T-helper 2 cell treated with Interferon-gamma antibody and Interleukin-4, amounts not matched to agents 100 ng/mL and 5 ng/mL, for 36 hours (primary cell): ENCODE data around the gene ZNF580. TPM values are rescaled to one million over a fixed set of nuclear protein-coding genes. Genes with fewer than 3 reads are reported as not detected.

Experiments used
- intact Hi-C: fragments of 100-400 bp; cut with micrococcal nuclease; formaldehyde crosslinking; loops from one replicate; pipeline ENCODE4 v1.15.1; 2023
- total RNA-seq: library from RNA; stranded (reverse); gene quantifications from 2 replicates; pipeline ENCODE4 v1.2.3, GENCODE V29; 2022

Gene ZNF580
- total RNA-seq, 1 donor from 2014 or later, result 30.8 TPM

DNA sequence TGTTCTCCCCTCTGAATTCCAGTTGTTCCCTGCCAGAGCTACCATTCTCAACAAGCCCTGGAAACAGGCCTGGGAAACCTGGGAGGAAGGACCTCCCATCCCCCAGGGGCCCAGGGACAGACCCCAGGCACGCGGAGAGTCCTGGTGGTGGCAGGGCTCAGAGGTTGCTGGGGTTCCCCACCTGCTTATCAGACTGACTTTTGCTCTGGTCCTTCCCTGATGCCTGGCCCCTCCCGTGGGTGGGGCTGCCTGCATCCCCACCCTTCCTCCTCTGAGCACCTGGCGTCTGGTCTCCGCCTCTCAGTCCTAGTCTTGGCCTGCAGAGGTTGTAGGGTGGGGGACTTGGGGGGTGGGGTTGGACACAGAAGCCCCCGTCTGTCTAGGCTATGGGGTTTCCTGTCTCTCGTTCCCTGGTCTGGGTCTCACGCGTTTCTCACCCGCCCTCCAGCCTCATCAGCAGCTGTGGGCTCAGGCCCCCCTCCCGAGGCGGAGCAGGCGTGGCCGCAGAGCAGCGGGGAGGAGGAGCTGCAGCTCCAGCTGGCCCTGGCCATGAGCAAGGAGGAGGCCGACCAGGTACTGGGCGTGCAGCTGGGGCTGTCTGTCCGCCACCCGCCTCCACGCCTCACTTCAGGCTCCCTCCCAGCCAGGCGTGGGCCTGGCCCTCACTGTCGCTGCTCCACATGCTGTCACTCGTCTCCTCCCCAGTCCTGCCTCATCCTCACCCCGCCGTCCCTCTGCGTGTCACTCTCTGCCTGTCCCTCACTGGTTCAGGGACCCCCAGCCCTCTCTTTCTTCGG is 47.8 kb downstream of the ZNF580 start:
- intact Hi-C loops, result no loop called here

DNA sequence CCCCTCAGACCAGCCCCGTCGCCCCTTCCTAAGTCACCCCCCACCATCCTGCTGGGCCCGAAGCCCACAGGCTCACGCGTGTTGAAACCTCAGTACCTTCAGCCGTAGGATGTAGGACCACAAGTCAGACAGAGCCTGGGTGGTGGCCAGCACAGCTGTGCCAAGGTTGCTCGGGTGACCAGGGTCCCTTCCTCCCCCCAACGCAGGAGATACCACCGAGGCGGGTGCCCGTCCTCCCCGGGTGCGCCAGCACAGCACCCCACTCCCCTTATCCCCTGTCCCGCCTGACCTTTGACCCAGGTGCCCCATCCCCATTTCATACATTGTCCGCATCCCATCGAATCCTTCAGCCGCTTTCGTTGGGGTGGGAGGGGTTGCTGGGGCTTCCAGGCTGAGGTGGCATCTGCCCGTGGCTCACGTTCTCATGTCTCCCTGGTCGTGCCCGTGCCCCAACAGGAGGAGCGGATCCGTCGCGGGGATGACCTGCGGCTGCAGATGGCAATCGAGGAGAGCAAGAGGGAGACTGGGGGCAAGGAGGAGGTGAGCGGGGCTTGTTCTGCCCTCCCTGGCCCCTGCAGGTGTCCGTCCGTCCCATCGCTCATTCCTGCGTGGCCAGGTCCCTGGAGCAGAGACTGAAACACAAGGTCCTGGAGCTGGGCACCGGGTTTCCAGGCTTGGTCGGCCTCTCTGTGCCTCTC is 48.8 kb downstream of the ZNF580 start:
- intact Hi-C loops, result no loop called here

DNA sequence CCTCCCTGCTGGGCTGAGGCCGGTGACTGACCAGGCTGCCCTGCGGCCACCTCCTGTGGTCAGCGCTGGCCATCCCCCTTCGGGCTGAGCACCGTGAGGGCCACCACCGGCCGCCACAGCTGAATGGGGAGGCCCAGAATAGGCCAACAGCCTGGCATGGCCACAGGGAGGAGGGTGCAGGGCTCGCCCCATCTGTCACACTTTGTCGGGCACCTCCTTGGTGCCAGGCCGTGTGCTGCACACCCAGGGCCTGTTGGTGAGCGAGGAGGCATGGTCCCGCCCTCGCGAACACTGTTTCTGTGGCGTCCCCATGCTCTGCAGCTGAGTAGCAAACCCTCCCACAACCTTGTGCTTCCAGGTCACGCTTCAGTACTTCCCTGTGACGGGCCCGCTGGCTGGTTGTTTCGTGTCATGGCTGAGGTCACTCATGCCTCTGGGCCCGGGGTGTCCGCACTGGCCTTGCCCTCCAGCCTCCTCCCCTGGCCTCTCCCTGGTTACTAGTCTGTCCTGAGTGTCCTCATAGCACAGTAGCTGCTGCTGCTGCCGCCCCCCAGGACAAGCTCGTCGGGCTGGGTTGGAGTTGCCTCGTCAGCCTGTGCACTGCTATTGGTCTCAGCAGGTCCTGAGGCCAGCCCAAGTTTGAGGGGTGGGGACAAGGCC is 49.4 kb downstream of the ZNF580 start:
- intact Hi-C loops, result no loop called here

DNA sequence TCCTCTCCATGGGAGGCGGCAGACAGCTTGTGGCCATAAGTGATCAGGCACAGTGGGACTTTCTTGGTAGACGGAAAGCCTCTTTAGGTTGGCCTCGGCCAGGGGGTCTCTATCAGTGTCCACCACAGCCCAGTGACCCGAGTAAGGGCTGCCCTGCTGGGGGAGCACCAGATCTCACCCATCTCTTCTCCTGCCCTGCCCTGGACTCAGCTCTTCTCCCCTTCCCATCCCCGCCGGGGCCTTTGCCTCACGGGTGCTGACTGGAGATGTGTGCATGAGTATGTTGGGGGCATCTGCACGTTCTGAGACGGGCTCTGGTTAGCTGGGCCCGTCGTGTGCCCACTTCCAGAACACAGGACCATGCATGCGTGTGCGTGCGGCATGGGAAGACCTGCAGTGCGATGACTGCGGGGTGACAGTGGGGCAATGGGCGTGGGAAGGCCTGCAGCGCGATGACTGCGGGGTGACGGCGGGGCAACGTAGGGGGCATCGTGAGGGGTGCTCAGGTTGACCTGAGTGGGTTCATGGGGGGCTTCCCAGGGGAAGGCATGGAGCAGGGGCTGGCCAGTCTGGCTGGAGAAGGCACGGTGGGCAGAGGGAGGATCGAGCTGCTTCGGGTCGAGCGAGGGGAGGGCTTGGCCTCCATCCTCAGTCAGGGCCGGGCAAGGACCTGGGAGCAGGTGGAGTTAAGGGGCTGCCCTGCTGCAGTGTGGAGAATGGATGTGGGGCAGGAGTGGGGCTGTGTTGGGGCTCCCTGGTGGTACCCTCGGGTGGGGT is 50.2 kb downstream of the ZNF580 start:
- intact Hi-C loops, result no loop called here

DNA sequence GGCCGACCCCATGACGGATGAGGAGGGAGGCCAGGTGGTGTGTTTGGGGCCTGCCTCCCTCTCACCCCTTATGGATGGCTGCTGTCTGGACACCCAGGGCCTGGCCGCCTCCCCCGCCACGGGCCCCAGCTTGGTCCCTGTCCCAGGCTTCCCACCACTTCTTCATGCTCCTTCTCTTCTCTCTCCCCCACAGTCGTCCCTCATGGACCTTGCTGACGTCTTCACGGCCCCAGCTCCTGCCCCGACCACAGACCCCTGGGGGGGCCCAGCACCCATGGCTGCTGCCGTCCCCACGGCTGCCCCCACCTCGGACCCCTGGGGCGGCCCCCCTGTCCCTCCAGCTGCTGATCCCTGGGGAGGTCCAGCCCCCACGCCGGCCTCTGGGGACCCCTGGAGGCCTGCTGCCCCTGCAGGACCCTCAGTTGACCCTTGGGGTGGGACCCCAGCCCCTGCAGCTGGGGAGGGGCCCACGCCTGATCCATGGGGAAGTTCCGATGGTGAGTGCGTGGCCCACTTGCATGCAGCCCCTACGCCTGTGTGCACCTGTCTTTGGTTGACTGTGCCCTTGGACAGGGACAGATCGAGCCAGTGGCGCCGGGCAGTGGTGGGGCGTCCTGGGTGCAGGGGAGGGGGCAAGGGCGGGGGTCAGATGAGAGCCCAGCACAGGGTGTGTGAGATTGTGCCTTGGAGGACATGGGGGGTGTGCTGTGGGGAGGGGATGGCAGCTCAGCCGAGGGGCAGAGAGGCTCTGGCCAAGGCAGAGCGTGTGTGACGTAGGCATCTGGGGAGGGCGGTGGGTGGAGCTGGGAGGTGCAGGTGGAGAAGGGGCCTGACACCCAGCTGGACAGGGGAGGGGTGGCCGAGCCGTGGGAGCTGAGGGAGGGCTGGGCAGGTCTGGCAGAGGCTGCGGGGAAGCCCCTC is 51.0 kb downstream of the ZNF580 start:
- intact Hi-C loops, result no loop called here

DNA sequence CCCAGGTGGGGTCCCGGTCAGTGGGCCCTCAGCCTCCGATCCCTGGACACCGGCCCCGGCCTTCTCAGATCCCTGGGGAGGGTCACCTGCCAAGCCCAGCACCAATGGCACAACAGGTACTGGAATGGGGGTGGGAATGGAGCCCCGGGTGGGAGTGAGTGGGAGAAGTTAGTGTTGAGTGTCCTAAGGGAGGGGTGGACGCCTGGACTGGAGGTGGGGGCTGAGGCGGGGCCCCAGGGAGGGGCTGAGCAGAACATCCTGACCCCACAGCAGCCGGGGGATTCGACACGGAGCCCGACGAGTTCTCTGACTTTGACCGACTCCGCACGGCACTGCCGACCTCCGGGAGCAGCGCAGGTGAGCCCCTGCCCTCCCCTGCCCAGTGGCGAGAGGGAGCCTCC is 51.9 kb downstream of the ZNF580 start:
- intact Hi-C loops, result no loop called here

Other genes starting within 250 kb of the ZNF580 start
- gene UBE2S, start 233.2 kb upstream of the ZNF580 start, total RNA-seq, result 213 and 217 TPM in 2 replicates
- gene SHISA7, start 197.7 kb upstream of the ZNF580 start, total RNA-seq, result not detected in 2 replicates
- 23.2 and 25.3 TPM in 2 replicates for gene ISOC2, start 179.4 kb upstream of the ZNF580 start, total RNA-seq
- gene C19orf85, start 176.3 kb upstream of the ZNF580 start, total RNA-seq, result not detected in 2 replicates
- gene ZNF628, start 164.4 kb upstream of the ZNF580 start, total RNA-seq, result 6.6 and 10.3 TPM in 2 replicates
- 9.3 and 12.3 TPM in 2 replicates for gene NAT14, start 155.8 kb upstream of the ZNF580 start, total RNA-seq
- gene SSC5D, start 152.6 kb upstream of the ZNF580 start, total RNA-seq, result 0.23 and 0.30 TPM in 2 replicates
- not detected in 2 replicates for gene SBK2, start 103.9 kb upstream of the ZNF580 start, total RNA-seq
- gene SBK3, start 95.5 kb upstream of the ZNF580 start, total RNA-seq, result not detected in 2 replicates
- 6.5 and 6.7 TPM in 2 replicates for gene ZNF579, start 60.2 kb upstream of the ZNF580 start, total RNA-seq
- 14.4 and 14.7 TPM in 2 replicates for gene FIZ1, start 41.5 kb upstream of the ZNF580 start, total RNA-seq
- 21.0 and 21.2 TPM in 2 replicates for gene ZNF524, start 40.7 kb upstream of the ZNF580 start, total RNA-seq
- gene ZNF865, start 35.4 kb upstream of the ZNF580 start, total RNA-seq, result 12.3 and 13.2 TPM in 2 replicates
- 4.9 and 5.0 TPM in 2 replicates for gene ZNF784, start 16.4 kb upstream of the ZNF580 start, total RNA-seq
- gene ZNF581, start 2.6 kb downstream of the ZNF580 start, total RNA-seq, result 21.0 and 22.4 TPM in 2 replicates
- 6.5 and 7.0 TPM in 2 replicates for gene CCDC106, start 7.2 kb downstream of the ZNF580 start, total RNA-seq
- 298 and 303 TPM in 2 replicates for gene U2AF2, start 14.0 kb downstream of the ZNF580 start, total RNA-seq
- gene EPN1, start 34.2 kb downstream of the ZNF580 start, total RNA-seq, result 58.3 and 59.3 TPM in 2 replicates
- gene NLRP9, start 97.4 kb downstream of the ZNF580 start, total RNA-seq, result not detected in 2 replicates
- gene RFPL4A, start 118.1 kb downstream of the ZNF580 start, total RNA-seq, result not detected in 2 replicates
- not detected in 2 replicates for gene RFPL4AL1, start 128.1 kb downstream of the ZNF580 start, total RNA-seq
- not detected in 2 replicates for gene NLRP11, start 191.0 kb downstream of the ZNF580 start, total RNA-seq
- gene NLRP4, start 195.5 kb downstream of the ZNF580 start, total RNA-seq, result not detected in 2 replicates